H1 (cell line): Measurements from ENCODE around the gene POLA2. TPM values are rescaled to one million over a fixed set of nuclear protein-coding genes. Genes with fewer than 3 reads are reported as not detected.

Experiments used
- ASH2L ChIP-seq: fragments of 200-600, 300-600 bp; sonication (generic); IDR thresholded peaks from one replicate; pipeline ENCODE4 v1.7.1; 2017; ENCODE audit warnings: low read length
- EGR1 ChIP-seq: IDR thresholded peaks from 2 replicates; pipeline ENCODE4 v1.6.1; 2011; ENCODE audit warnings: low read depth, low read length, borderline replicate concordance
- EP300 ChIP-seq, 2 experiments: IDR thresholded peaks; 1 replicate in 1 of 2; 2 replicates in 1 of 2; pipeline ENCODE4 v1.6.1; 2011 to 2012; ENCODE audit warnings: low read depth in 2 of 2, low read length in 2 of 2, mild to moderate bottlenecking in 2 of 2, borderline replicate concordance in 1 of 2, inconsistent platforms in 1 of 2, moderate library complexity in 1 of 2
- EZH2 ChIP-seq: fragments of 200-600 bp; sonication (generic); IDR thresholded peaks from 2 replicates; pipeline ENCODE4 v1.7.1; 2012; ENCODE audit warnings: low read depth, mild to moderate bottlenecking, moderate library complexity, low read length, inconsistent platforms; ENCODE audit not compliant: severe bottlenecking
- JUND ChIP-seq: IDR thresholded peaks from 2 replicates; pipeline ENCODE4 v1.6.1; 2011; ENCODE audit warnings: mild to moderate bottlenecking, improper control_type of control experiment, low read length
- ZNF274 ChIP-seq: IDR thresholded peaks from 2 replicates; pipeline ENCODE4 v1.7.0; 2012; ENCODE audit warnings: low read length, borderline replicate concordance; ENCODE audit errors: extremely low read depth
- polyA plus RNA-seq, 7 experiments: library from polyadenylated mRNA; depleted of rRNA in 3 of 7; stranded (reverse) in 5 of 7; unstranded in 2 of 7; fragments of >200 nt in 5 of 7; fragments of 200-250 nt in 2 of 7; gene quantifications; 1 replicate in 5 of 7; 2 replicates in 1 of 7; 4 replicates in 1 of 7; pipeline versions ENCODE4 v1.2.1 to v1.2.3, GENCODE V29; 2011 to 2013; ENCODE audit warnings: missing spikeins in 2 of 7, mixed read lengths in 2 of 7
- total RNA-seq: library from RNA; stranded (reverse); fragmentation: NEBNext Ultra II Directional; extraction: Animal tissue kit (Norgen Biotek cat#: 25700); gene quantifications from 2 replicates; pipeline ENCODE4 v1.2.1, GENCODE V29; 2021
- TF ChIP-seq, protein P1 (sequence below): IDR thresholded peaks from 2 replicates; pipeline ENCODE4 v1.6.1; 2012; ENCODE audit warnings: low read length, inconsistent platforms
- TF ChIP-seq, protein P2 (sequence below): IDR thresholded peaks from 2 replicates; pipeline ENCODE4 v1.6.1; 2012; ENCODE audit warnings: inconsistent platforms

The POLA2 gene
- total and polyA plus RNA-seq, 2 of the 8 experiments (the other 6 are each of a cell fraction or from before 2014, with no cell fraction given): 31.2 to 55.9 TPM

DNA sequence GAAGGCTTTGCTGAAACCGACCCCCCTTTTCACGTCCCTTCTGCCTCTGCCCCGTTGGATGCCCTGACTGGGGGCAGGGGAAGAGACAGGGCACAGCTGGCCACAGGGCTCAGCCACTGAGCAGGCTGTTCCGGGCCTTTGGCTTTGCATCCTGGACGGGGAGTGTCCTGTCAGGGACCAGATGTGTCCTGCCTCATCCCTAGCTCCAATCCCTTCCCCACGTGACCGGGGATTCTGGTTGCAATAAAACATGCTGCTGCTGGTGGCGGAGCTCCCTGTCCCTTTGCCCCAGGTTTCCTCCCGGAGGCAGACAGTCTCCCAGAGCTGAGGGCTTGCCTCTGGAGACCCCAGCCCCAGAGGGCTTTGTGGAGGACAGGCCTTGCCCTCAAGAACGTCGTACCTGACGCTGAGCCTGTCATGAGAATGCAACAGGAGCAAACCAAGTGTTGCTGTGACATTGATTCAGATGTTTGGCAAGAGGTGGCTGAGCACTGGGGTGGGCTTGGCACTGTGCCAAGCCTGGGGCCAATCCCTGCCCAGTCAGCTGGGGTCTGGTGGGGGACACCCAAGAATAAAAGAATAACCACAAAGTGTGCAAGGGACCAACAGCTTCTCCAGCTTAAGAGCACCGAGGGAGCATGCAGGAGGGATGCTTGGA is 60.2 kb downstream of the POLA2 start (continued):
- TF ChIP-seq, protein P1, sequence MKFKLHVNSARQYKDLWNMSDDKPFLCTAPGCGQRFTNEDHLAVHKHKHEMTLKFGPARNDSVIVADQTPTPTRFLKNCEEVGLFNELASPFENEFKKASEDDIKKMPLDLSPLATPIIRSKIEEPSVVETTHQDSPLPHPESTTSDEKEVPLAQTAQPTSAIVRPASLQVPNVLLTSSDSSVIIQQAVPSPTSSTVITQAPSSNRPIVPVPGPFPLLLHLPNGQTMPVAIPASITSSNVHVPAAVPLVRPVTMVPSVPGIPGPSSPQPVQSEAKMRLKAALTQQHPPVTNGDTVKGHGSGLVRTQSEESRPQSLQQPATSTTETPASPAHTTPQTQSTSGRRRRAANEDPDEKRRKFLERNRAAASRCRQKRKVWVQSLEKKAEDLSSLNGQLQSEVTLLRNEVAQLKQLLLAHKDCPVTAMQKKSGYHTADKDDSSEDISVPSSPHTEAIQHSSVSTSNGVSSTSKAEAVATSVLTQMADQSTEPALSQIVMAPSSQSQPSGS: no peak
- TF ChIP-seq EP300 (IDR thresholded peaks at IDR 0.05; ENCODE audit: borderline replicate concordance in 1 of 2, low read depth in 2 of 2, low read length in 2 of 2): no peak
- TF ChIP-seq EGR1: no peak
- TF ChIP-seq ASH2L: no peak
- no peak for TF ChIP-seq EZH2
- TF ChIP-seq JUND: no peak
- TF ChIP-seq, protein P2, sequence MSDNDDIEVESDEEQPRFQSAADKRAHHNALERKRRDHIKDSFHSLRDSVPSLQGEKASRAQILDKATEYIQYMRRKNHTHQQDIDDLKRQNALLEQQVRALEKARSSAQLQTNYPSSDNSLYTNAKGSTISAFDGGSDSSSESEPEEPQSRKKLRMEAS: no peak
- no peak for TF ChIP-seq ZNF274
